ENCODE data around the gene USP6. TPM values are rescaled to one million over a fixed set of nuclear protein-coding genes. Genes with fewer than 3 reads are reported as not detected.

USP6 gene
- total and polyA plus RNA-seq, 4 donors: under 0.01 to 0.18 (median 0.05) TPM; not detected in 1

GRCh38 chr17:5077781-5078105 is 38.1 kb upstream of the USP6 start (continued):
- no peak for TF ChIP-seq ATF3 (IDR thresholded peaks at IDR 0.05)

GRCh38 chr17:5078106-5079028 is 37.5 kb upstream of the USP6 start, which contains the start of gene ZFP3:
TSS of gene ZFP3 (plus strand) at chr17:5078467. CDS start at chr17:5091505, 13,038 bp downstream.
- H3K4me3 ChIP-seq (ENCODE audit: low read depth in 1 of 3, low read length in 3 of 3): peak within 1 kb of the TSS; percentile 57 to 89 (median 83)
- no peak for TF ChIP-seq FOXA1 (IDR thresholded peaks at IDR 0.05)
- no peak for TF ChIP-seq YY1 (IDR thresholded peaks at IDR 0.05)
- no peak for TF ChIP-seq TAF1 (conservative IDR thresholded peaks at IDR 0.05)
- TF ChIP-seq CTCF (IDR thresholded peaks at IDR 0.05; ENCODE audit: low read depth, low read length, missing input control): no peak
- TF ChIP-seq NR2F2 (IDR thresholded peaks at IDR 0.05): no peak
- peak; percentile 65 to 87 for TF ChIP-seq GABPA (IDR thresholded peaks at IDR 0.05 in 1 of 2, conservative IDR thresholded peaks at IDR 0.05 in 1 of 2)
- TF ChIP-seq ATF3 (IDR thresholded peaks at IDR 0.05): no peak
- peak; percentile 83 for TF ChIP-seq MAX (IDR thresholded peaks at IDR 0.05)
- peak; percentile 35 for TF ChIP-seq SP1 (IDR thresholded peaks at IDR 0.05)
- peak within 1 kb of the TSS; percentile 34 to 64 for H3K9ac ChIP-seq (ENCODE audit: low read depth in 1 of 2, low read length in 2 of 2)
- peaks cover 0 to 5% (median 0%) of the 10 kb centered on the region in 4 donors for H3K4me1 ChIP-seq (ENCODE audit: control insufficient read depth in 4 of 4, insufficient read depth in 4 of 4, low read length in 3 of 4)
- no peaks in the 10 kb centered on the region for H3K36me3 ChIP-seq (ENCODE audit: control insufficient read depth in 4 of 4, insufficient read depth in 3 of 4, low read depth in 1 of 4, low read length in 3 of 4)
- H3K27me3 ChIP-seq (ENCODE audit: control insufficient read depth in 4 of 4, insufficient read depth in 4 of 4, low read length in 3 of 4): no peaks in the 10 kb centered on the region
- peak; percentile 78 for DNase-seq (ENCODE audit: low spot score)
- peaks cover 0 to 14% (median 5%) of the 10 kb centered on the region in 4 donors for H3K9me3 ChIP-seq (ENCODE audit: control insufficient read depth in 4 of 4, low read length in 3 of 4)
- WGBS: 6% methylated on average over 75 of the region's 75 CpGs
- peak within 1 kb of the TSS; percentile 52 to 62 for H3K27ac ChIP-seq (ENCODE audit: low read depth in 1 of 2, low read length in 2 of 2)

GRCh38 chr17:5080591-5080990 is 35.2 kb upstream of the USP6 start:
- no peak for DNase-seq (ENCODE audit: low spot score)
- Histone ChIP-seq H3K4me1 (ENCODE audit: control insufficient read depth in 4 of 4, insufficient read depth in 4 of 4, low read length in 3 of 4) (peaks cover 0 to 5% (median 0%) of the 10 kb centered on the region in 4 donors), H3K9me3 (ENCODE audit: control insufficient read depth in 4 of 4, low read length in 3 of 4) (peaks cover 0 to 22% (median 6%) of the 10 kb centered on the region in 4 donors), H3K27ac (ENCODE audit: low read depth in 1 of 2, low read length in 2 of 2) (no peak overlapping the region), H3K9ac (ENCODE audit: low read depth in 1 of 2, low read length in 2 of 2) (no peak overlapping the region), H3K27me3 (ENCODE audit: control insufficient read depth in 4 of 4, insufficient read depth in 4 of 4, low read length in 3 of 4) (no peaks in the 10 kb centered on the region), H3K36me3 (ENCODE audit: control insufficient read depth in 4 of 4, insufficient read depth in 3 of 4, low read depth in 1 of 4, low read length in 3 of 4) (no peaks in the 10 kb centered on the region), H3K4me3 (ENCODE audit: low read depth in 1 of 3, low read length in 3 of 3) (no peak overlapping the region)
- WGBS: 89% methylated on average over 3 of the region's 3 CpGs
- TF ChIP-seq GABPA (IDR thresholded peaks at IDR 0.05 in 1 of 2, conservative IDR thresholded peaks at IDR 0.05 in 1 of 2): no peak
